ENCODE measurements around the gene SPIC. TPM values are rescaled to one million over a fixed set of nuclear protein-coding genes. Genes with fewer than 3 reads are reported as not detected.

SPIC gene
- total and polyA plus RNA-seq, 2 donors (not counting 3 experiments of a cell fraction or from before 2014, with no cell fraction given), result not detected

GRCh38 chr12:101474248-101474647, 888 bp upstream of the SPIC start:
- Histone ChIP-seq H3K9me1 (replicated peaks; ENCODE audit: control insufficient read depth, extremely low read depth, insufficient read depth, low read length) (no peaks in the 10 kb centered on the region), H3K4me1 (ENCODE audit: control insufficient read depth, extremely low read depth, insufficient read depth, low read length) (no peaks in the 10 kb centered on the region), H3K27me3 (ENCODE audit: control insufficient read depth in 2 of 2, insufficient read depth in 2 of 2, low read length in 2 of 2) (no peaks in the 10 kb centered on the region), H3K4me3 (replicated peaks in 1 of 3; ENCODE audit: insufficient read depth in 1 of 3, low read depth in 1 of 3, low read length in 3 of 3) (no peak overlapping the region), H2AFZ (ENCODE audit: low read depth, low read length) (no peak overlapping the region), H3K36me3 (ENCODE audit: control insufficient read depth in 2 of 2, extremely low read depth in 1 of 2, insufficient read depth in 2 of 2, low read length in 2 of 2) (no peaks in the 10 kb centered on the region), H3K79me2 (ENCODE audit: control insufficient read depth, insufficient read depth, low read length) (no peaks in the 10 kb centered on the region), H3K9me3 (replicated peaks; ENCODE audit: control insufficient read depth, insufficient read depth, low read length) (no peaks in the 10 kb centered on the region), H3K4me2 (ENCODE audit: insufficient read depth, low read length) (no peak overlapping the region), H3K27ac (ENCODE audit: insufficient read depth, low read depth, low read length) (no peak overlapping the region), H4K20me1 (replicated peaks; ENCODE audit: control insufficient read depth, extremely low read depth, insufficient read depth, low read length) (no peaks in the 10 kb centered on the region), H3K9ac (replicated peaks; ENCODE audit: extremely low read depth, insufficient read depth, low read length) (no peak overlapping the region)
- FAIRE-seq (no peak), DNase-seq (ENCODE audit: low read depth, low spot score) (no peak)
- BruUV-seq (replicated peaks), result no TSS peak
- POLR2A ChIA-PET, result no interaction called here
- no peak for TF ChIP-seq CTCF (IDR thresholded peaks at IDR 0.05; ENCODE audit: extremely low read depth in 1 of 2, insufficient read depth in 1 of 2, low read depth in 1 of 2, low read length in 2 of 2)
- TF ChIP-seq FOS (IDR thresholded peaks at IDR 0.05; ENCODE audit: borderline replicate concordance, insufficient read depth, low read length), result no peak
- CTCF ChIA-PET, result no interaction called here
- dilution Hi-C loops (cut with MboI; ENCODE audit: extremely low pct_ligation_motif_present, low sequenced_read_pairs) (no loop called here), intact Hi-C loops (cut with micrococcal nuclease) (no loop called here)

- H3K27me3 ChIP-seq (ENCODE audit: control insufficient read depth in 2 of 2, insufficient read depth in 2 of 2, low read length in 2 of 2), result no peaks in the 10 kb centered on the region
- no peak overlapping the region for H3K27ac ChIP-seq (ENCODE audit: insufficient read depth, low read depth, low read length)
- H2AFZ ChIP-seq (ENCODE audit: low read depth, low read length), result no peak overlapping the region
- DNase-seq (ENCODE audit: low read depth, low spot score) (no peak), FAIRE-seq (no peak)
- no peaks in the 10 kb centered on the region for H3K9me1 ChIP-seq (replicated peaks; ENCODE audit: control insufficient read depth, extremely low read depth, insufficient read depth, low read length)
- ChIA-PET CTCF (interaction anchor here (0.8 kb wide), 1 partner anchor 28 kb away, joined by 3 read pairs; no protein-coding TSS in a partner anchor), POLR2A (no interaction called here)
- H3K4me1 ChIP-seq (ENCODE audit: control insufficient read depth, extremely low read depth, insufficient read depth, low read length), result no peaks in the 10 kb centered on the region
- no peak overlapping the region for H3K4me2 ChIP-seq (ENCODE audit: insufficient read depth, low read length)
- H3K79me2 ChIP-seq (ENCODE audit: control insufficient read depth, insufficient read depth, low read length), result no peaks in the 10 kb centered on the region
- intact Hi-C loops (cut with micrococcal nuclease) (no loop called here), dilution Hi-C loops (cut with MboI; ENCODE audit: extremely low pct_ligation_motif_present, low sequenced_read_pairs) (no loop called here)
- no peak overlapping the region for H3K4me3 ChIP-seq (replicated peaks in 1 of 3; ENCODE audit: insufficient read depth in 1 of 3, low read depth in 1 of 3, low read length in 3 of 3)
- no TSS peak for BruUV-seq (replicated peaks)
- H4K20me1 ChIP-seq (replicated peaks; ENCODE audit: control insufficient read depth, extremely low read depth, insufficient read depth, low read length), result no peaks in the 10 kb centered on the region
- H3K9ac ChIP-seq (replicated peaks; ENCODE audit: extremely low read depth, insufficient read depth, low read length), result no peak overlapping the region
- no peak for TF ChIP-seq MYC (IDR thresholded peaks at IDR 0.05; ENCODE audit: low read depth, low read length)
- H3K9me3 ChIP-seq (replicated peaks; ENCODE audit: control insufficient read depth, insufficient read depth, low read length), result no peaks in the 10 kb centered on the region
- H3K36me3 ChIP-seq (ENCODE audit: control insufficient read depth in 2 of 2, extremely low read depth in 1 of 2, insufficient read depth in 2 of 2, low read length in 2 of 2), result no peaks in the 10 kb centered on the region
Measured at GRCh38 chr12:101475751-101476305, 692 bp downstream of the SPIC start.

All from endothelial cell of umbilical vein (primary cell).